GM20000 (cell line): ENCODE measurements around the gene APOC1.

Source experiments
- DNase-seq: peaks from one replicate; pipeline ENCODE4 v3.0.0; 2012; ENCODE audit warnings: low spot score
- TF ChIP-seq, protein P1 (sequence below): IDR thresholded peaks from 2 replicates; pipeline ENCODE4 v1.5.1; 2012; ENCODE audit warnings: mild to moderate bottlenecking, control low read depth; ENCODE audit errors: extremely low read depth, missing control alignments

The APOC1 gene

DNA sequence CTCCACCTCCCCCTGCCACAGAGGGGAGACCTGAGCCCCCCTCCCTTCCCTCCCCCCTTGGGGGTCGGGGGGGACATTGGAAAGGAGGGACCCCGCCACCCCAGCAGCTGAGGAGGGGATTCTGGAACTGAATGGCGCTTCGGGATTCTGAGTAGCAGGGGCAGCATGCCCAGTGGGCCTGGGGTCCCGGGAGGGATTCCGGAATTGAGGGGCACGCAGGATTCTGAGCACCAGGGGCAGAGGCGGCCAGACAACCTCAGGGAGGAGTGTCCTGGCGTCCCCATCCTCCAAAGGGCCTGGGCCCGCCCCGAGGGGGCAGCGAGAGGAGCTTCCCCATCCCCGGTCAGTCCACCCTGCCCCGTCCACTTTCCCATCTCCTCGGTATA lies 11.2 kb upstream of the APOC1 start:
- TF ChIP-seq, protein P1, sequence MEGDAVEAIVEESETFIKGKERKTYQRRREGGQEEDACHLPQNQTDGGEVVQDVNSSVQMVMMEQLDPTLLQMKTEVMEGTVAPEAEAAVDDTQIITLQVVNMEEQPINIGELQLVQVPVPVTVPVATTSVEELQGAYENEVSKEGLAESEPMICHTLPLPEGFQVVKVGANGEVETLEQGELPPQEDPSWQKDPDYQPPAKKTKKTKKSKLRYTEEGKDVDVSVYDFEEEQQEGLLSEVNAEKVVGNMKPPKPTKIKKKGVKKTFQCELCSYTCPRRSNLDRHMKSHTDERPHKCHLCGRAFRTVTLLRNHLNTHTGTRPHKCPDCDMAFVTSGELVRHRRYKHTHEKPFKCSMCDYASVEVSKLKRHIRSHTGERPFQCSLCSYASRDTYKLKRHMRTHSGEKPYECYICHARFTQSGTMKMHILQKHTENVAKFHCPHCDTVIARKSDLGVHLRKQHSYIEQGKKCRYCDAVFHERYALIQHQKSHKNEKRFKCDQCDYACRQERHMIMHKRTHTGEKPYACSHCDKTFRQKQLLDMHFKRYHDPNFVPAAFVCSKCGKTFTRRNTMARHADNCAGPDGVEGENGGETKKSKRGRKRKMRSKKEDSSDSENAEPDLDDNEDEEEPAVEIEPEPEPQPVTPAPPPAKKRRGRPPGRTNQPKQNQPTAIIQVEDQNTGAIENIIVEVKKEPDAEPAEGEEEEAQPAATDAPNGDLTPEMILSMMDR, result no peak
- no peak for DNase-seq

DNA sequence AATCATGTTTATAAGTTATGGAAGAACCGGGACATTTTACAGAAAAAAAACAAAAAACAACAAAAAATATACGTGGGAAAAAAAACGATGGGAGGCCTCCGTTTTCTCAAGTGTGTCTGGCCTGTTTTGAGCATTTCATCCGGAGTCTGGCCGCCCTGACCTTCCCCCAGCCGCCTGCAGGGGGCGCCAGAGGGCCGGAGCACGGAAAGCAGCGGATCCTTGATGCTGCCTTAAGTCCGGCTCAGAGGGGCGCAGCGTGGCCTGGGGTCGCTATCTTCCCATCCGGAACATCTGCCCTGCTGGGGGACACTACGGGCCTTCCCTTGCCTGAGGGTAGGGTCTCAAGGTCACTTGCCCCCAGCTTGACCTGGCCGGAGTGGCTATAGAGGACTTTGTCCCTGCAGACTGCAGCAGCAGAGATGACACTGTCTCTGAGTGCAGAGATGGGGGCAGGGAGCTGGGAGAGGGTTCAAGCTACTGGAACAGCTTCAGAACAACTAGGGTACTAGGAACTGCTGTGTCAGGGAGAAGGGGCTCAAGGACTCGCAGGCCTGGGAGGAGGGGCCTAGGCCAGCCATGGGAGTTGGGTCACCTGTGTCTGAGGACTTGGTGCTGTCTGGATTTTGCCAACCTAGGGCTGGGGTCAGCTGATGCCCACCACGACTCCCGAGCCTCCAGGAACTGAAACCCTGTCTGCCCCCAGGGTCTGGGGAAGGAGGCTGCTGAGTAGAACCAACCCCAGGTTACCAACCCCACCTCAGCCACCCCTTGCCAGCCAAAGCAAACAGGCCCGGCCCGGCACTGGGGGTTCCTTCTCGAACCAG lies 10.6 kb upstream of the APOC1 start:
- peak; percentile 86 for DNase-seq
- TF ChIP-seq, protein P1, result peak; percentile 98

DNA sequence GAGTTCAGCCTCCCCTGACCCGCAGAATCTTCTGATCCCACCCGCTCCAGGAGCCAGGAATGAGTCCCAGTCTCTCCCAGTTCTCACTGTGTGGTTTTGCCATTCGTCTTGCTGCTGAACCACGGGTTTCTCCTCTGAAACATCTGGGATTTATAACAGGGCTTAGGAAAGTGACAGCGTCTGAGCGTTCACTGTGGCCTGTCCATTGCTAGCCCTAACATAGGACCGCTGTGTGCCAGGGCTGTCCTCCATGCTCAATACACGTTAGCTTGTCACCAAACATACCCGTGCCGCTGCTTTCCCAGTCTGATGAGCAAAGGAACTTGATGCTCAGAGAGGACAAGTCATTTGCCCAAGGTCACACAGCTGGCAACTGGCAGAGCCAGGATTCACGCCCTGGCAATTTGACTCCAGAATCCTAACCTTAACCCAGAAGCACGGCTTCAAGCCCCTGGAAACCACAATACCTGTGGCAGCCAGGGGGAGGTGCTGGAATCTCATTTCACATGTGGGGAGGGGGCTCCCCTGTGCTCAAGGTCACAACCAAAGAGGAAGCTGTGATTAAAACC lies 9.9 kb upstream of the APOC1 start:
- no peak for DNase-seq
- TF ChIP-seq, protein P1, result no peak

DNA sequence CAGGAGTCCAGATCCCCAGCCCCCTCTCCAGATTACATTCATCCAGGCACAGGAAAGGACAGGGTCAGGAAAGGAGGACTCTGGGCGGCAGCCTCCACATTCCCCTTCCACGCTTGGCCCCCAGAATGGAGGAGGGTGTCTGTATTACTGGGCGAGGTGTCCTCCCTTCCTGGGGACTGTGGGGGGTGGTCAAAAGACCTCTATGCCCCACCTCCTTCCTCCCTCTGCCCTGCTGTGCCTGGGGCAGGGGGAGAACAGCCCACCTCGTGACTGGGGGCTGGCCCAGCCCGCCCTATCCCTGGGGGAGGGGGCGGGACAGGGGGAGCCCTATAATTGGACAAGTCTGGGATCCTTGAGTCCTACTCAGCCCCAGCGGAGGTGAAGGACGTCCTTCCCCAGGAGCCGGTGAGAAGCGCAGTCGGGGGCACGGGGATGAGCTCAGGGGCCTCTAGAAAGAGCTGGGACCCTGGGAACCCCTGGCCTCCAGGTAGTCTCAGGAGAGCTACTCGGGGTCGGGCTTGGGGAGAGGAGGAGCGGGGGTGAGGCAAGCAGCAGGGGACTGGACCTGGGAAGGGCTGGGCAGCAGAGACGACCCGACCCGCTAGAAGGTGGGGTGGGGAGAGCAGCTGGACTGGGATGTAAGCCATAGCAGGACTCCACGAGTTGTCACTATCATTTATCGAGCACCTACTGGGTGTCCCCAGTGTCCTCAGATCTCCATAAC lies 8.8 kb upstream of the APOC1 start, which contains the start of gene APOE:
APOE (plus strand) TSS at position 360 of the 724 bp plus-strand sequence. CDS start 829 bp downstream, outside the sequence.
- TF ChIP-seq, protein P1, result no peak
- no peak for DNase-seq

DNA sequence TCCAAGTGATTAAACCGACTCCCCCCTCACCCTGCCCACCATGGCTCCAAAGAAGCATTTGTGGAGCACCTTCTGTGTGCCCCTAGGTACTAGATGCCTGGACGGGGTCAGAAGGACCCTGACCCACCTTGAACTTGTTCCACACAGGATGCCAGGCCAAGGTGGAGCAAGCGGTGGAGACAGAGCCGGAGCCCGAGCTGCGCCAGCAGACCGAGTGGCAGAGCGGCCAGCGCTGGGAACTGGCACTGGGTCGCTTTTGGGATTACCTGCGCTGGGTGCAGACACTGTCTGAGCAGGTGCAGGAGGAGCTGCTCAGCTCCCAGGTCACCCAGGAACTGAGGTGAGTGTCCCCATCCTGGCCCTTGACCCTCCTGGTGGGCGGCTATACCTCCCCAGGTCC lies 6.8 kb upstream of the APOC1 start:
- TF ChIP-seq, protein P1, result no peak
- DNase-seq, result no peak

DNA sequence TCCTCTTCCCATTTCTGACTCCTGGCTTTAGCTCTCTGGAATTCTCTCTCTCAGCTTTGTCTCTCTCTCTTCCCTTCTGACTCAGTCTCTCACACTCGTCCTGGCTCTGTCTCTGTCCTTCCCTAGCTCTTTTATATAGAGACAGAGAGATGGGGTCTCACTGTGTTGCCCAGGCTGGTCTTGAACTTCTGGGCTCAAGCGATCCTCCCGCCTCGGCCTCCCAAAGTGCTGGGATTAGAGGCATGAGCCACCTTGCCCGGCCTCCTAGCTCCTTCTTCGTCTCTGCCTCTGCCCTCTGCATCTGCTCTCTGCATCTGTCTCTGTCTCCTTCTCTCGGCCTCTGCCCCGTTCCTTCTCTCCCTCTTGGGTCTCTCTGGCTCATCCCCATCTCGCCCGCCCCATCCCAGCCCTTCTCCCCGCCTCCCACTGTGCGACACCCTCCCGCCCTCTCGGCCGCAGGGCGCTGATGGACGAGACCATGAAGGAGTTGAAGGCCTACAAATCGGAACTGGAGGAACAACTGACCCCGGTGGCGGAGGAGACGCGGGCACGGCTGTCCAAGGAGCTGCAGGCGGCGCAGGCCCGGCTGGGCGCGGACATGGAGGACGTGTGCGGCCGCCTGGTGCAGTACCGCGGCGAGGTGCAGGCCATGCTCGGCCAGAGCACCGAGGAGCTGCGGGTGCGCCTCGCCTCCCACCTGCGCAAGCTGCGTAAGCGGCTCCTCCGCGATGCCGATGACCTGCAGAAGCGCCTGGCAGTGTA lies 6.2 kb upstream of the APOC1 start:
- TF ChIP-seq, protein P1, result no peak
- DNase-seq, result no peak

DNA sequence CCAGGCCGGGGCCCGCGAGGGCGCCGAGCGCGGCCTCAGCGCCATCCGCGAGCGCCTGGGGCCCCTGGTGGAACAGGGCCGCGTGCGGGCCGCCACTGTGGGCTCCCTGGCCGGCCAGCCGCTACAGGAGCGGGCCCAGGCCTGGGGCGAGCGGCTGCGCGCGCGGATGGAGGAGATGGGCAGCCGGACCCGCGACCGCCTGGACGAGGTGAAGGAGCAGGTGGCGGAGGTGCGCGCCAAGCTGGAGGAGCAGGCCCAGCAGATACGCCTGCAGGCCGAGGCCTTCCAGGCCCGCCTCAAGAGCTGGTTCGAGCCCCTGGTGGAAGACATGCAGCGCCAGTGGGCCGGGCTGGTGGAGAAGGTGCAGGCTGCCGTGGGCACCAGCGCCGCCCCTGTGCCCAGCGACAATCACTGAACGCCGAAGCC lies 5.6 kb upstream of the APOC1 start:
- DNase-seq, result no peak
- TF ChIP-seq, protein P1, result no peak
